Right ventricle myocardium superior (tissue), 1 donor: ENCODE measurements around the gene FOXO6. TPM values are rescaled to one million over a fixed set of nuclear protein-coding genes. Genes with fewer than 3 reads are reported as not detected.

ENCODE experiments used
- ATAC-seq: fragments of 200-7000 bp; cut with Tn5 transposase; one replicate; pipeline ENCODE4 v1.9.1; 2020; ENCODE audit warnings: mild to moderate bottlenecking; ENCODE audit not compliant: poor library complexity
- DNase-seq: peaks from one replicate; pipeline ENCODE4 v3.0.0-alpha.2; 2020
- intact Hi-C: fragments of 100-400 bp; cut with DNase I; formaldehyde crosslinking; loops from one replicate; pipeline ENCODE4 v1.11.2; 2022
- long read RNA-seq: library from polyadenylated mRNA; unstranded; transcript quantifications from one replicate; pipeline ENCODE4 v2.0.0, GENCODE V29; 2021
- total RNA-seq: library from RNA; stranded (reverse); fragmentation: NEBNext Ultra II Directional; extraction: Animal tissue kit (Norgen Biotek cat#: 25700); gene quantifications from one replicate; pipeline ENCODE4 v1.2.1, GENCODE V29; 2021
- donor health status: DM: no; HTN: yes; CAD: no; lungs with severe emphysema.

FOXO6 gene
- total RNA-seq: 3.6 TPM
- long read RNA-seq, transcript FOXO6-201 (2 exons, 2,398 nt): major isoform, 6 of 9 reads
- long read RNA-seq, partial matches to known transcripts: 3 of 9 reads
- long read RNA-seq, other reads (novel, unspliced or antisense): 0 of 9 reads

DNA sequence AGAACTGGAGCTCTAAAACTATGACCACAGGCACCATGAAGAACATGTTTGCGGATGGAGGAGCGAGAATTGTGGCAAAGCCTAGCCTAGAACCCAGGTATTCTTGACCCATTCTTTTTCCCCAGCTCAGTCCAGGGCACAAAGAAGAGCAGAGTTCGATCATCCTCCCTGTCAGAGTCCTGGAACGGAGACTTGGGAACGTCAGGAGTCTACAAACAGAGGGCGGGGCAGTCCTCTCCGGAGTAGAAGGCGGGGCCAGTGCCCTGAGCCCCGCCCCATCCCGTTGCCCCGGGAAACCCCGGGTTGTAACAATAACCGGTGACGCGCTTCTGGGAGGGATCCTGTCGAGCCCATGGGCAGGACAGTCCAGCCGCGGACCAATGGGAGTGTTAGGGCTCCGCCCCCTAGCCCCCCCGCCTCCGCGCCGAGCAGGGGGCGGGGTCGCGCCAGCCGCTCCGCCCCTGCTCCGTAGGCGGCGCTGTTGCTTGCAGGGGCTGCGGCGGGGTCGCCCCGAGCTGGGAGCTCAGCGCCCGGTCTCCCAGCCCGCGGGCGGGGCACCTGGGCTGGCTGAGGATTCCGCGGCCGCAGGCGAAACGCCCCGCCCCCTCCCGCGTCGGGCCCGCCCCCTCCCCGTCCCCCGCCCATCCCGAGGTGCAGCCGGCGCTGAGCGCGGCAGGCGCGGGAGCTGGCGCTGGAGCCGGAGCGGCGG is at the start of gene FOXO6:
Gene FOXO6, plus strand, starts transcription at position 649 of the 709 bp plus-strand sequence.
- ATAC-seq (peak; percentile 92), DNase-seq (peak; percentile 100)
- intact Hi-C loops: no loop called here

- ATAC-seq: no peak
- intact Hi-C loops: no loop called here
Observed at GRCh38 chr1:41312991-41313645, 48.1 kb upstream of the FOXO6 start.

DNA sequence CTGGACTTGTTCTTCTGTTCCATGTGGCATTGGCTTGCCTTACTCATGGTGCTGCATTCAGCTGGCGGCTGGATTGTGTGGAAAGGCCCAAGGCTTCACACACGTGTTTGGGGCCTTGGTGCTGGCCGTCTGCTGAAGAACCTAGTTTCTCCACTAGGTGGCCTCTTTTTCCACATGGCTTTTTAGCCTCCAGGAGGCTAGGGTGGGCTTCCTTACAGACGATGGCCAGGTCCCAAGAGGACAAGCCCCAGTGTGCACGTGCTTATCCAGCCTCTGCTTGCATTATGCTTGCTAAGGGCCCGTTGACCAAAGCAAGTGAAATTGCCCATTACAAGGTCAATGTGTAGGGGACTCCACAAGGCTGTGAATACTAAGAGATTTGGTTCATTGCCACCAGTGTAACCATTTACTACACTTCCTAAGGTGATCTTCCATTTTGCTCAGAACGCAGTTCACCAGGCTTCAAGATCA is 47.5 kb upstream of the FOXO6 start:
- peak; percentile 29 for ATAC-seq
- DNase-seq: no peak
- intact Hi-C loops: no loop called here

More at GRCh38 chr1:41312991-41313645, 48.1 kb upstream of the FOXO6 start:
- no peak for DNase-seq

DNA sequence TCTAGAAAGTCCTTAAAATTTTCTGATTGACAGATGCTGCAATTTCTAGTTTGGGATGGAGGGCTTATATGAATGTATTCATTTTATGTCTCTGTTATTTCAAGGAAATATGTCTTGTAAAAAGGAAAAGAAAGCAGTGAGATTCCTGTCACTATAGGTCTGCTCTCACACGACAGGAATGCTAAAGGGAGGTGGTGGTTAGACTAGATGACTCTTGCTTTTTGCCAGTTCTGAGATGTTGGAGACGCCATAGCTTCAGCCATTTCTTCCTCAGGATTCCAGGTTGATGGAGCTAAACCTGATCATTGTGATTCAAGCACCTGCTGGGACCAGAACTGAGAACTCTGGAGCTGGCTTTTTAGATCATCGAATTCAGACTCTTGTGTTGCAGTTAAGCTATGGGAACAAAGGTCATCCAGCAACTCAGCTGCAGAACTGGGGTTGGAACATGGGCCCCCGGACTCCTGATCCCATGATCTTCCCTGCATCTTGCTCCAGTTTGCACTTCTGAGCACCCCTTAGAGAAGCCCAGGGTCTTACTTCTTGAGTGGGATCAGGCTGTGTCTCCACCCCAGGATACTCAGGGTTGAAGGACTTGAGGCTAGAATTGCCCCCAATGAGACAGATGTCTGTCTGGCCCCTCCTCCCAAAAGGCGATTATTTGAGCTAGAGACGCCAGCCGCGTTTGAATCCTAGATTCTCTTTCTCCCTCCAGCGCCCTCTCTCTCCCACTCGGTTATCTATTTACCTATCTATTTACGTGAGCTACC is 46.7 kb upstream of the FOXO6 start:
- intact Hi-C loops: no loop called here
- ATAC-seq (no peak), DNase-seq (no peak)

- ATAC-seq (no peak), DNase-seq (no peak)
- intact Hi-C loops: no loop called here
Observed at GRCh38 chr1:41315146-41315822, 46.0 kb upstream of the FOXO6 start.

GRCh38 chr1:41315871-41316270 is 45.4 kb upstream of the FOXO6 start:
- ATAC-seq: no peak
- intact Hi-C loops: no loop called here
- DNase-seq: no peak

GRCh38 chr1:41317361-41317760 is 43.9 kb upstream of the FOXO6 start:
- DNase-seq (no peak), ATAC-seq (no peak)
- intact Hi-C loops: no loop called here

- no peak for DNase-seq
- intact Hi-C loops: no loop called here
- no peak for ATAC-seq
Observed at GRCh38 chr1:41318135-41318534, 43.1 kb upstream of the FOXO6 start.

DNA sequence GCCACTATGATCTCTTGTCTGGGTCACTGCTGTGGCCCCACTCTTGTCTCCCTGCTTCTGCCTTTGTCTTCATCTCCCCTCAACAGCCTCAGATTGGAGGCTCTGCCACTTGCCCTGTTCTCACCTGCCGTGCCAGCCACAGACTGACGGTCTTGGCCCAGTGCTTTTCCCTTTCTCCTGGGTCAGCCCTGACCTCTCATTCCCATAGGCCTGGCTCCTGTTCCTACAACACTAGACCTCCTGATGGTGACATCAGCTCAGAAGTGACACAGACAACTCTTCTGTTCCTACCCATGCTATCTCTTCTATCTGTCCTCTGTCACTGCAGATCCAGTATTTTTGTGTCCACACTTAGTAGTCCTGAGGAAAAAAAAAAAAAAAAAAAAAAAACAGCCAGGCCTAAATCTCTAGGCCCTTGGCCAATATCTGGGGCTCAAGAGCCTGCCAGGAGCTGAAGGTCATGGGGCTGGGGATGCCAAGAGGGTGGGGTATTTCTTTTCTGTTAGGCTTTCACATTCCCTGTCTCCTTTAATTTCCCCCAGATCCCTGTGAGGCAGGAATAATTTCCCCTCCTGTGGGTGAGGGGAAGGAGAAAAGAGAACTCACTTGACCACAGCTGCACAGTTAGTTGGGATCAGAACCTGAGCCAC is 42.0 kb upstream of the FOXO6 start:
- intact Hi-C loops: no loop called here
- peak; percentile 40 for ATAC-seq
- DNase-seq: no peak

- intact Hi-C loops: loop anchor here (5.0 kb wide), 1 partner anchor 97 kb away; no protein-coding TSS in a partner anchor
- ATAC-seq (peak; percentile 89), DNase-seq (peak; percentile 72)
Observed at GRCh38 chr1:41319807-41320711, 41.2 kb upstream of the FOXO6 start.

- DNase-seq (no peak), ATAC-seq (no peak)
- intact Hi-C loops: loop anchor here (5.0 kb wide), 1 partner anchor 96 kb away; no protein-coding TSS in a partner anchor
Observed at GRCh38 chr1:41320895-41321676, 40.1 kb upstream of the FOXO6 start.

DNA sequence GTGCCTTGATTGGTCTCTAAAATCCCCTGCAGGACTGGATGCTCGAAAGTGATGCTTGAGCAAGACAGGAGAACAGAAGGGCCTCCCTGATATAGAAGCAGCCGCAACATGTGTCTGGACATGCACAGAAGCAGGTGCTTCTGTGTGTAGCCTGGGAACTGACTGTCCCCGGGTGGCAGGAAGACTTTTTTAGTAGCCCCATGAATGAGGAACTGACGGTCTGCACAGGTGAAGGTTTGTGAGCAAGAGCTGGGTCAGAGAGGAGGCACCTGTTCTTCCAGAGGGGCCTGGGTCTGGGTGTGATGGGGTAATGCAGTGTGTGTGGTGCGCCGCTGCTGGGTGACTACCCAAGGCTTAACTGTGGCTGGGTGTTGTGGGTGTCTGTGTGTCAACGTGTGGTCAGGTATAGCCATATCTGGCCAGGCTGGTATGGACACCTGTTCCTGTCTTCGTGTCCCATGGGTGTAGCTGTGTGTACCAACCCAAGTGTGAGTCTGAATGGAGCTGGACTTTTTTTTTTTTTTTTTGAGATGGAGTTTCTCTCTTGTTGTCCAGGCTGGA is 39.1 kb upstream of the FOXO6 start:
- intact Hi-C loops: loop anchor here (5.0 kb wide), 1 partner anchor 95 kb away; no protein-coding TSS in a partner anchor
- no peak for ATAC-seq
- DNase-seq: no peak

DNA sequence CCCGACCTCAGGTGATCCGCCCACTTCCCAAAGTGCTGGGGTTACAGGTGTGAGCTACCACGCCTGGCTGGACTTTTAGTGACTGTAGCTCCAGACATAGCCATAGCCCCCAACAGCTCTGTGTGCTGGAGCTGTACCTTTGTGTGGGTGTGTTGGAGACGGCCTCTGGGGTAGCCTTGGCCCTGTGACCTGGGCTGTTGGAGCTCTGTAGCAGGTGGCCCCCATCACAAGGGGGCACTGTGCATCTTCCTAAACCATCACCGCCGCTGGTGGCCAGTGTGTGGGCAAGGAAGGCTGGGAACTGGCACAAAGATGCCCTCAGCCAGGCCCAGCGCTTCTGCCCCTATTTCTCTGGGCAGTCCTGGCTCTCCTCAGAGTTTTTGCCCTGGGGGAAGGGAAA is 38.4 kb upstream of the FOXO6 start:
- DNase-seq (peak; percentile 71), ATAC-seq (peak; percentile 76)
- intact Hi-C loops: loop anchor here (5.0 kb wide), 1 partner anchor 94 kb away; no protein-coding TSS in a partner anchor

DNA sequence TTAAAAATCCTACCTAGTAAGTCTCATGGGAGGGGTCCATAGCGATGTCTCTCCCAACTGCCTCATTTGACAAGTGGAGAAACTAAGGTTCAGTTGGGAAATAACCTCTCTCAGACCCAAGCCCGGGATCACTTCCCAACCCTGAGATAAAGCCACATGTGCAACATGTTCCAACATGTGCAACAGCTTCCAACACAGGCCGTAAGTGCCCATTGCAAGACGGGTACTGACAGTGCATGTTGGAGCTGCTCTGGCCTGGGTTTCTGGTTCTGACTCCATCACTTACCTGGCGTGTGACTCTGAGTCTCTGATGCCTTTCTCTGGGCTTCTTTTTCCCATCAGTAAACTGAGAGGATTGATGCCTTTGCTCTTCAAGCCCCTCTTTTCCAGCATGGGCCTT is 38.0 kb upstream of the FOXO6 start:
- ATAC-seq (no peak), DNase-seq (no peak)
- intact Hi-C loops: loop anchor here (5.0 kb wide), 1 partner anchor 94 kb away; no protein-coding TSS in a partner anchor

- intact Hi-C loops: no loop called here
Observed at GRCh38 chr1:41325801-41326200, 35.4 kb upstream of the FOXO6 start.

DNA sequence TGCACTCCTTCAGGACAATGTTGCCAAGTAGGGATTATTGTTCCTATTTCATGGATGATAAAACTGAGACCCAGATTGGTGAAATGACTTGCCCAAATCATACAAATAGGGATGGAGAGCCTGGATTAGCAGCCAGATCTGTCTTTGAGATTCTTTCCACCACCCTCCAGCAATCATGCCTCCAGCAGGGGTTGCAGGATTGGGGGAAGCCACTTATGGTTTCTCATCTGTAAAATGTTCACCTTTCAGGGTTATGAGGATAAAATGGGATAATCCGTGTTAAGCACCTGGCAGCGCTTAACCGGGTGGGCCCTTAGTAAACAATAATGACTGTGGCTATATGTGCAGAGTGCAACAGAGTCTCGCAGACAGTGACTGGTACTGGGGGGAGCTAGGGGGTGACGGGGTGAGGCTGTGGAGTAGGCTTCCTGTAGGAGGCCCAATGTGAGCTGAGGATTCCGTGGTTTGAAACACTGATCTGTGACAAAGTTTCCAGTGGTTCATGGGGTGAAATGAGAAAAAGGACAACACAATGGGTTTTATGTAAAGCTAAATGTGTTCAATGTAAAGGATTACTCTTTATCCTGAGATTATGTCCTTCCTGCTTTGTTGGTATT is 33.7 kb upstream of the FOXO6 start:
- intact Hi-C loops: no loop called here
- DNase-seq (no peak), ATAC-seq (no peak)

More at GRCh38 chr1:41325801-41326200, 35.4 kb upstream of the FOXO6 start:
- DNase-seq (no peak), ATAC-seq (no peak)
